HG03135 (cell line): ENCODE measurements around the gene SON.
"Not testable (repeated sequence)": the region's sequence is repeated elsewhere in the genome, so short reads cannot be mapped to it uniquely, and the experiment has no call there.

Source experiments
- ATAC-seq: cut with Tn5 transposase; IDR thresholded peaks from one replicate; pipeline ENCODE4 v1.9.1; 2021; ENCODE audit warnings: mild to moderate bottlenecking, moderate library complexity; ENCODE audit not compliant: unreplicated experiment

SON gene

DNA sequence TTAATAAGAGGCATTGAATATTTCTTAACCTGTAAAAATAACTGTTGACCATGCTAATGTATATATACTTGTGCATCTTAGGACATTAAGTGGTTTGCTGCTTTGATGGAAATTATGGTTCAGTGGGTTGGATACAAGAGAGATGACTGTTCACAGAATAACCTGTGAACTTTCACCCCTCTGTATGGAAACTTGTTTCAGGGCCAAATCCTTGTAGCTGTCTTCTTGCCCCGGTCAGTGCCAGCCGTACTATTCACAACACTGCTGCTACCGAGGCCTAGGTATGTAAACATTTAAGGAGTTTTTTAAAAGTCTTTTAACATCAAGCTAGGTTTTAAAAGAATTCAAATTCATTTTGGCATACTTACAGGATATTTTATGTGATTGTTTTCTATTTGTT, 29.5 kb downstream of the SON start:
- no peak for ATAC-seq

DNA sequence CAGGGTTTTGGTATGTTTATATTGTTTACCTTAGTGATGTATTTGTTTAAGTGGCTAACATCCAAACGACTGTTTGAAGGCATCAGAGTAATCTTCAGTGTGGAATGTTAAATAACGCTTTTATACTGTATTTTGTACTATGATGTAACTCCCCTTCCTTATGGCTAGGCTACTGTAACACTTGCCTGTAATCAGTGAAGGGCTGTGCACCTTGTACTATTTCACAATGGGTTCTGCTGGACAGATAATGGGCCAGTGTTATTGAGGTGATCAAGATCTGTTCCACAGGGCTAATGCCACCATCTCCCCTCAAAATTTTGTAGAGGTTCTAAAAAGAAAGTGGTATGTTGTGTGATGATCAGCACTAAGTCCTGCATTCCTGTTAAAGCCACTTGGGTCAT, 33.9 kb downstream of the SON start:
- not testable (repeated sequence) for ATAC-seq

GRCh38 chr21:33578214-33578613, 35.4 kb downstream of the SON start:
- no peak for ATAC-seq

- no peak for ATAC-seq
Observed at GRCh38 chr21:33578959-33579542, 36.2 kb downstream of the SON start.

GRCh38 chr21:33584455-33584854, 41.6 kb downstream of the SON start:
- ATAC-seq: no peak

- no peak for ATAC-seq
Observed at GRCh38 chr21:33586927-33587326, 44.1 kb downstream of the SON start.

DNA sequence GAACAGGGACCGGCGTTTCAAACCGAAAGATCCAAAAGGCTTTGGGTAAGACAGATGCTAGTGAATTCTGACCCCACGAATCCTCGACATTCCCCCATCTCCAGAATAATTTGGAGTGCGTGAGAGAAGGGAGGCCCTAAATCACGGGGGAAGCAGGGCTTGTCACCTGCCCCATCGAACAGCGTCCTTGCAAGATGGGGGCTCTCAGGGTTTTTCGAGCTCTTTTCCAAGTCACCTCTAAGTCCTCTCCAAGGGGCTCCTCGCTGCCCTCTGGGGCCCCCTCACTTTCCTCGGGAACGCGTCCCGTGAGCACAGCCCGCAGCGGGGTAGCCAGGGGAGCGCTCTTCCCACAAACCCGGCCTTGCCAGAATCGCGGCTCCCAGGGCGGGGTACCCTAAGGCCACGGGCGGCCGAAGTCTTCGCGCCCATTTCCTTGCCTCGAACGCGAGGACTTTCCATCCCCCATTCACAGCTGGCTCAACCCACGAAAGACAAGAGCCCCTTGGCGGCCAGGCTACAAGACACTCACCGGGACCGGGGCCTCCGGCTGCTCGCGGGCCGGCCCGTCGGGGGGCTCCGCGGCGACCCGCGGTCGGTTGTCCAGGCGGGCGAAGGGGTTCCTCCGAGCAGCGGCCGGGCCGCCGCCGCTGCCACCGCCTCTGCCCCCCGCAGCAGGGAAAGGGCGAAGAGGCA, 45.1 kb downstream of the SON start:
- ATAC-seq: peak; percentile 34

DNA sequence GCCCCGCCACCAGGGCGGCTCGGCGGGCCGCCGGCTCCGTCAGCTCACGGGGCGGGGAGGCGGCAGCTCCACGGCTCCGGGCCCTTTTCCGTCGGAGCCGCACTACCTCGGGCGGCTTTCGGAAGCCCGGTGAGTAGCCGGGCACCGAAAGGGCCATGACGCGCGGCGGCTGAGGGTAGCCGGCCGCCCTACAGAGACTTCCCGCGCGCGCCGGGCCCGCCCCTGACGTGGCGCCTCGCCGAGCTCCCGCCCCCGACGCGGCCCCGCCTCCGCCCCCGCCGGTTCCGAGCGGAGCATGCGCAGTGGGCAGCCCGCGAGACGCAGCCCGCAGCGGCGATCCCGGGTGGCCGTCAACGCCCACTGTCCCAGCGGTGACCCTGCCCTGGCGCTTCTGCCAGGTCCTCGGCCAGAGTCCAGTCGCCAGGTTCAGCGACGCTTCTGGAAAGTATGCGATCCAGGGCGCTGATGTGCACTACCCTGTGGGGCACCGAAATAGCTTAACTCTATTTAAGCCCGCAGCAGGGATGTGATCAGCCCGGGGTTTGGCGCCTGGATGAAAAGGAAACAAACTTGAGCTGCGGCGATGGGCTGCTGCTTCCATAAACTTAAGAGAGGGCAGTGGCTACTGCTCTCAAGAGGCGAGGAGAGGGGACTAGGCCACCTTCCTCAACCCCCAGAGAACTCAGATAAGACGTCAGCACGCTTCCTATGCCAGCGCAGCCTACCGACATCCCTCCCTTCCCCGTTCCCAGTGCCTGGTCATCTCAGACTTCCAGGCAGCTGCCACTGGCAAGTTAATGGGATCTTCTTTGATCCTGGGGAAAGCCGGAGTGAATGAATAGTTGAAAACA, 45.9 kb downstream of the SON start, which contains the start of gene DONSON:
TSS of gene DONSON (minus strand) at position 200 of the 851 bp plus-strand sequence. CDS start at position 157, 43 bp downstream.
- peak; percentile 82 for ATAC-seq

DNA sequence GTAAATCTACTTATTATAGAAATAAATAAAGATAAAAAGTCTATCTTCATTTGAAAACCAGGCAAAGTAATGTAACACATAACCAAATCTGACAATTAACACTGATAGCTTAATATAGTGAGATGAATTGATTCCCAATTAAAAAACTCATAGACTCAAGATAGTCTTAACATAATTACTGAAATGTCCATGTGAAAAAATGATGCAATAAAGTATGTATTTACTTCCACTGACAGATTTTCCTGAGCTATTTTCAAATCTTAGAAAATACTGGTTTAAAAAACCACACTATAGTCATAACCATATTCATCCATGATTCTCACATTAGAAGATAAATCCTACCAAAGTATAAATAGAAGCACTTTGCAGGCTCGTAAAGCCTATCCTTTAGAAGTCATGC, 55.2 kb downstream of the SON start:
- no peak for ATAC-seq

DNA sequence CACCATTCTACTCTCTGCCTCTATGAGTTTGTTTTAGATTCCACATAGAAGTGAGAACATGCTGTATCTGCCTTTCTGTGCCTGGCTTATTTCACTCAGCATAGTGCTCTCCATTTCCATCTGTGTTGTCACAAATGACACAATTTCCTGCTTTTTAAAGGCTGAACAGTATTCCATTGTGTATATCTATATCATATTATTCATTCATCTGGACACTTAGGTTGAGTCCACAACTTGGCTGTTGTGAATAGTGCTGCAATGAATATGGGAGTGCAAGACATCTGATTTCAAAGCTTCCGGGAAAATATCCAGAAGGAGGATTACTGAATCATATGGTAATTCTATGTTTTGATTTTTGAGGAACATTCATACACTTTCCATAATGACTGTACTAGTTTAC, 65.7 kb downstream of the SON start:
- no peak for ATAC-seq

- no peak for ATAC-seq
Observed at GRCh38 chr21:33611006-33611744, 68.3 kb downstream of the SON start.

- ATAC-seq: not testable (repeated sequence)
Observed at GRCh38 chr21:33617565-33617964, 74.7 kb downstream of the SON start.

- no peak for ATAC-seq
Observed at GRCh38 chr21:33618407-33618806, 75.6 kb downstream of the SON start.

- no peak for ATAC-seq
Observed at GRCh38 chr21:33619726-33620125, 76.9 kb downstream of the SON start.

DNA sequence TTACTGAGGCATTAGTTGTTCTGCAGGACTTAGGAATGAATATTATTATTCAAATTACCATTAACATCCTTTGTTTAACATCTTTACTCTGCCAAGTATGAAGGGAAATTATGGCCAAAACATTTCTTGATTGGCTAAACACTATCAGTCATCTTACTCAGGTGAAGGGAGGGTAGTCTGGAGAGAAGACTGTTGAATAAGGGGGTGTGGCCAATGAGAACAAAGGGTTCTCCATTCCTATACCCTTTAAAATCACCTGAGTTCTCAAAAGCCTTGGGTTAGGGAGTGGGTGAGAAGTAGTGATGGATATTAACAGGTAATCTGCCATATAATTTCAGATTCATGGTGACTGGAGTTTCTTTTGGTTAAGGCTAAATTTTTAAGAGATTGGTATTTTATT, 79.4 kb downstream of the SON start:
- no peak for ATAC-seq

DNA sequence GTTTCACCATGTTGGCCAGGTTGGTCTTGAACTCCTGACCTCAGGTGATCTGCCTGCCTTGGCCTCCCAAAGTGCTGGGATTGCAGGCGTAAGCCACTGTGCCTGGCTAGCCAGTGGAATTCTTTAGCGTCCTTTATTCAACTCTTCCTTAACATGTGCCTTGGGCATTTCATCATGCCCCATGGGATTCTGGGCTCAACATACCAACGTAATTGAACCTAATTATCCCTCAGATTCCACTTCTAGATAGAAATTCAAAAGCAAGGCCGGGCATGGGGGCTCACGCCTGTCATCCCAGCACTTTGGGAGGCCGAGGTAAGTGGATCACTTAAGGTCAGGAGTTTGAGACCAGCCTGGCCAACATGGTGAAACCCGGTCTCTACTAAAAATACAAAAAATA, 83.3 kb downstream of the SON start:
- ATAC-seq: not testable (repeated sequence)
